Right cardiac atrium (tissue), 5 donors: Measurements from ENCODE around the gene ADCY3. TPM values are rescaled to one million over a fixed set of nuclear protein-coding genes. Genes with fewer than 3 reads are reported as not detected.
A peak's percentile ranks its signal among the peaks of the same experiment; 100 is the strongest.

Experiments used
- ATAC-seq, 2 donors: fragments of 200-7000 bp; cut with Tn5 transposase; one replicate each; pipeline versions ENCODE4 v1.8.0 to v1.9.1; 2020; ENCODE audit warnings: moderate library complexity in 2 of 2, mild to moderate bottlenecking in 1 of 2
- DNase-seq, 3 donors: peaks; one replicate each; pipeline ENCODE4 v3.0.0-alpha.2; 2020
- H3K27ac ChIP-seq: one replicate; pipeline ENCODE4 v1.5.1; 2013; ENCODE audit warnings: mild to moderate bottlenecking, low read length, control low read depth, moderate library complexity
- H3K27me3 ChIP-seq: one replicate; pipeline ENCODE4 v1.6.1; 2013; ENCODE audit not compliant: control insufficient read depth, insufficient read depth
- H3K4me1 ChIP-seq: one replicate; pipeline ENCODE4 v1.6.1; 2013; ENCODE audit warnings: low read length; ENCODE audit not compliant: control insufficient read depth, insufficient read depth
- H3K4me3 ChIP-seq: one replicate; pipeline ENCODE4 v1.5.1; 2013; ENCODE audit warnings: low read length, control low read depth
- H3K9me3 ChIP-seq: one replicate; pipeline ENCODE4 v1.6.1; 2013; ENCODE audit warnings: low read length; ENCODE audit not compliant: control insufficient read depth
- WGBS: extraction: QIAGEN DNeasy Blood & Tissue Kit; methylation state at CpG from one replicate; pipeline ENCODE4 v1.1.7; 2013; 5-methylcytosine and 5-hydroxymethylcytosine counted together
- intact Hi-C, 4 donors: fragments of 100-400 bp; cut with DNase I; formaldehyde crosslinking; loops; one replicate each; pipeline versions ENCODE4 v1.11.0 to v1.14.0; 2022 to 2023
- polyA plus RNA-seq: library from polyadenylated mRNA; stranded (reverse); fragments of 200-250 nt; gene quantifications from one replicate; pipeline ENCODE4 v1.2.3, GENCODE V29; 2013
- total RNA-seq, 4 donors: library from RNA; stranded (reverse); fragmentation: NEBNext Ultra II Directional; extraction: Animal tissue kit (Norgen Biotek cat#: 25700); gene quantifications; one replicate each; pipeline ENCODE4 v1.2.1, GENCODE V29; 2021
- donor health status: healthy with polysubstance abuse.
- donor health status: DM: no; HTN: yes; CAD: no.
- donor health status: DM: no; HTN: no; CAD: no.
- donor health status: DM: no; HTN: yes; CAD: no; lungs with severe emphysema.
- donor health status: DM: yes; HTN: yes; CAD: no.

Gene ADCY3
- total and polyA plus RNA-seq, 5 donors: 11.7 to 30.4 (median 17.2) TPM

GRCh38 chr2:24858996-24859395 lies 61.0 kb downstream of the ADCY3 start:
- no peak overlapping the region for H3K4me3 ChIP-seq
- no peak overlapping the region for H3K27ac ChIP-seq
- H3K4me1 ChIP-seq: peaks cover 7% of the 10 kb centered on the region
- H3K9me3 ChIP-seq: no peaks in the 10 kb centered on the region
- WGBS: 90% methylated on average over 13 of the region's 13 CpGs
- DNase-seq (no peak), ATAC-seq (no peak)
- intact Hi-C loops: no loop called here
- H3K27me3 ChIP-seq: no peaks in the 10 kb centered on the region

- Histone ChIP-seq H3K27me3 (no peaks in the 10 kb centered on the region), H3K4me1 (peaks cover 7% of the 10 kb centered on the region), H3K4me3 (no peak overlapping the region), H3K27ac (no peak overlapping the region), H3K9me3 (no peaks in the 10 kb centered on the region)
- 95% methylated on average over 6 of the region's 6 CpGs for WGBS
- no peak for ATAC-seq
- DNase-seq: no peak
- intact Hi-C loops: no loop called here
These were observed 62.3 kb downstream of the ADCY3 start for GRCh38 chr2:24857746-24858145.

GRCh38 chr2:24856791-24857211 lies 63.2 kb downstream of the ADCY3 start:
- intact Hi-C loops: no loop called here
- peak; percentile 36 to 40 for ATAC-seq

GRCh38 chr2:24855726-24856125 lies 64.3 kb downstream of the ADCY3 start:
- no peak overlapping the region for H3K4me3 ChIP-seq
- 58% methylated on average over 4 of the region's 4 CpGs for WGBS
- intact Hi-C loops: no loop called here
- ATAC-seq: peak; percentile 73 to 86
- H3K27me3 ChIP-seq: no peaks in the 10 kb centered on the region
- peaks cover 7% of the 10 kb centered on the region for H3K4me1 ChIP-seq
- peak; percentile 77 to 88 (median 86) for DNase-seq
- H3K27ac ChIP-seq: peak overlapping the region; percentile 65
- H3K9me3 ChIP-seq: no peaks in the 10 kb centered on the region

More at GRCh38 chr2:24856791-24857211, 63.2 kb downstream of the ADCY3 start:
- Histone ChIP-seq H3K27me3 (no peaks in the 10 kb centered on the region), H3K4me1 (peaks cover 7% of the 10 kb centered on the region), H3K4me3 (no peak overlapping the region), H3K27ac (peak overlapping the region; percentile 65), H3K9me3 (no peaks in the 10 kb centered on the region)
- WGBS: 74% methylated on average over 5 of the region's 5 CpGs
- peak in 2 of 3 donors; percentile 50 to 68 for DNase-seq

- no peaks in the 10 kb centered on the region for H3K9me3 ChIP-seq
- DNase-seq (peak in 2 of 3 donors; percentile 49 to 68), ATAC-seq (peak; percentile 47 to 60)
- H3K27ac ChIP-seq: peak overlapping the region; percentile 65
- H3K4me3 ChIP-seq: no peak overlapping the region
- WGBS: 61% methylated on average over 8 of the region's 8 CpGs
- no peaks in the 10 kb centered on the region for H3K27me3 ChIP-seq
- H3K4me1 ChIP-seq: peaks cover 10% of the 10 kb centered on the region
- intact Hi-C loops: no loop called here
These were observed 64.9 kb downstream of the ADCY3 start for GRCh38 chr2:24855022-24855622.

GRCh38 chr2:24853996-24854395 lies 66.0 kb downstream of the ADCY3 start:
- H3K27me3 ChIP-seq: no peaks in the 10 kb centered on the region
- WGBS: 83% methylated on average over 3 of the region's 3 CpGs
- H3K4me3 ChIP-seq: no peak overlapping the region
- no peak for ATAC-seq
- no peak for DNase-seq
- no peak overlapping the region for H3K27ac ChIP-seq
- intact Hi-C loops: no loop called here
- H3K9me3 ChIP-seq: no peaks in the 10 kb centered on the region
- H3K4me1 ChIP-seq: peaks cover 10% of the 10 kb centered on the region

GRCh38 chr2:24853046-24853445 lies 67.0 kb downstream of the ADCY3 start:
- intact Hi-C loops: no loop called here
- H3K27ac ChIP-seq: no peak overlapping the region
- no peaks in the 10 kb centered on the region for H3K27me3 ChIP-seq
- ATAC-seq (no peak), DNase-seq (no peak)
- 97% methylated on average over 9 of the region's 9 CpGs for WGBS
- peaks cover 10% of the 10 kb centered on the region for H3K4me1 ChIP-seq
- no peak overlapping the region for H3K4me3 ChIP-seq
- H3K9me3 ChIP-seq: no peaks in the 10 kb centered on the region

GRCh38 chr2:24852431-24853020 lies 67.5 kb downstream of the ADCY3 start:
- Histone ChIP-seq H3K27me3 (no peaks in the 10 kb centered on the region), H3K4me3 (no peak overlapping the region), H3K9me3 (no peaks in the 10 kb centered on the region), H3K4me1 (peaks cover 10% of the 10 kb centered on the region), H3K27ac (no peak overlapping the region)
- ATAC-seq (no peak), DNase-seq (no peak)
- WGBS: 93% methylated on average over 23 of the region's 23 CpGs
- intact Hi-C loops: no loop called here

- intact Hi-C loops: no loop called here
- Histone ChIP-seq H3K27ac (no peak overlapping the region), H3K27me3 (no peaks in the 10 kb centered on the region), H3K4me1 (peaks cover 10% of the 10 kb centered on the region), H3K4me3 (no peak overlapping the region), H3K9me3 (no peaks in the 10 kb centered on the region)
- DNase-seq (no peak), ATAC-seq (no peak)
- WGBS: 95% methylated on average over 13 of the region's 13 CpGs
These were observed 68.0 kb downstream of the ADCY3 start for GRCh38 chr2:24852026-24852425.

GRCh38 chr2:24850944-24851343 lies 69.1 kb downstream of the ADCY3 start:
- Histone ChIP-seq H3K9me3 (no peaks in the 10 kb centered on the region), H3K4me1 (peaks cover 3% of the 10 kb centered on the region), H3K4me3 (no peak overlapping the region), H3K27me3 (no peaks in the 10 kb centered on the region), H3K27ac (no peak overlapping the region)
- 74% methylated on average over 7 of the region's 7 CpGs for WGBS
- DNase-seq (no peak), ATAC-seq (no peak)
- intact Hi-C loops: no loop called here

- no peaks in the 10 kb centered on the region for H3K27me3 ChIP-seq
- H3K27ac ChIP-seq: no peak overlapping the region
- peaks cover 2% of the 10 kb centered on the region for H3K4me1 ChIP-seq
- intact Hi-C loops: no loop called here
- WGBS: 96% methylated on average over 5 of the region's 5 CpGs
- H3K4me3 ChIP-seq: no peak overlapping the region
- H3K9me3 ChIP-seq: no peaks in the 10 kb centered on the region
- ATAC-seq (no peak), DNase-seq (no peak)
These were observed 74.3 kb downstream of the ADCY3 start for GRCh38 chr2:24845691-24846090.
